Liver (tissue), 9 donors: Measurements from ENCODE around the gene CBR1. TPM values are rescaled to one million over a fixed set of nuclear protein-coding genes. Genes with fewer than 3 reads are reported as not detected.

Source experiments
- DNase-seq: peaks from one replicate; pipeline ENCODE4 v3.0.0-alpha.2; 2017; ENCODE audit warnings: low spot score
- H3K27ac ChIP-seq, 2 donors: one replicate each; pipeline ENCODE4 v1.7.0; 2013; ENCODE audit warnings: inconsistent platforms in 2 of 2, low read length in 2 of 2, control low read depth in 1 of 2, low read depth in 1 of 2, mild to moderate bottlenecking in 1 of 2
- H3K27me3 ChIP-seq, 4 donors: one replicate each; pipeline versions ENCODE4 v1.6.1 to v1.7.0; 2013; ENCODE audit warnings: low read length in 3 of 4, inconsistent platforms in 1 of 4, mild to moderate bottlenecking in 1 of 4, moderate library complexity in 1 of 4; ENCODE audit not compliant: control insufficient read depth in 4 of 4, insufficient read depth in 4 of 4
- H3K36me3 ChIP-seq, 4 donors: one replicate each; pipeline versions ENCODE4 v1.6.1 to v1.7.0; 2013; ENCODE audit warnings: low read length in 3 of 4, mild to moderate bottlenecking in 3 of 4, low read depth in 1 of 4, moderate library complexity in 1 of 4; ENCODE audit not compliant: control insufficient read depth in 4 of 4, insufficient read depth in 3 of 4
- H3K4me1 ChIP-seq, 4 donors: one replicate each; pipeline versions ENCODE4 v1.6.1 to v1.7.0; 2013; ENCODE audit warnings: low read length in 3 of 4, mild to moderate bottlenecking in 3 of 4, moderate library complexity in 1 of 4; ENCODE audit not compliant: control insufficient read depth in 4 of 4, insufficient read depth in 4 of 4
- H3K4me3 ChIP-seq, 3 donors: one replicate each; pipeline versions ENCODE4 v1.6.1 to v1.7.0; 2013; ENCODE audit warnings: low read length in 3 of 3, control low read depth in 1 of 3, low read depth in 1 of 3, mild to moderate bottlenecking in 1 of 3
- H3K9ac ChIP-seq, 2 donors: one replicate each; pipeline ENCODE4 v1.7.0; 2013; ENCODE audit warnings: low read length in 2 of 2, mild to moderate bottlenecking in 2 of 2, moderate library complexity in 2 of 2, control low read depth in 1 of 2, low read depth in 1 of 2
- H3K9me3 ChIP-seq, 4 donors: one replicate each; pipeline versions ENCODE4 v1.6.1 to v1.7.0; 2013; ENCODE audit warnings: low read length in 3 of 4; ENCODE audit not compliant: control insufficient read depth in 4 of 4
- CTCF ChIP-seq: fragments of 150-350 bp; IDR thresholded peaks from 2 replicates; pipeline ENCODE4 v1.5.1; 2017; ENCODE audit warnings: improper control_type of control experiment, low read depth, low read length; ENCODE audit not compliant: missing input control
- EGR1 ChIP-seq, 2 donors: IDR thresholded peaks; 2 replicates each; pipeline ENCODE4 v1.6.1; 2016 to 2018; ENCODE audit warnings: antibody characterized with exemption in 2 of 2, low read depth in 2 of 2
- FOXA1 ChIP-seq: IDR thresholded peaks from 2 replicates; pipeline ENCODE4 v1.6.1; 2016; ENCODE audit warnings: antibody characterized with exemption
- FOXA2 ChIP-seq: IDR thresholded peaks from 2 replicates; pipeline ENCODE4 v1.6.1; 2016; ENCODE audit warnings: antibody characterized with exemption
- GABPA ChIP-seq, 2 donors: IDR thresholded peaks in 1 of 2; conservative IDR thresholded peaks in 1 of 2; 2 replicates each; pipeline ENCODE4 v1.6.1; 2016; ENCODE audit warnings: antibody characterized with exemption in 2 of 2, mild to moderate bottlenecking in 1 of 2, moderate library complexity in 1 of 2
- HNF4A ChIP-seq, 2 donors: conservative IDR thresholded peaks; 2 replicates each; pipeline ENCODE4 v1.6.1; 2016; ENCODE audit warnings: antibody characterized with exemption in 2 of 2, mild to moderate bottlenecking in 2 of 2
- HNF4G ChIP-seq: IDR thresholded peaks from 2 replicates; pipeline ENCODE4 v1.6.1; 2016; ENCODE audit warnings: antibody characterized with exemption
- JUND ChIP-seq, 2 donors: IDR thresholded peaks; 2 replicates each; pipeline ENCODE4 v1.6.1; 2016; ENCODE audit warnings: antibody characterized with exemption in 2 of 2
- MAX ChIP-seq: IDR thresholded peaks from 2 replicates; pipeline ENCODE4 v1.6.1; 2016; ENCODE audit warnings: antibody characterized with exemption
- NR2F2 ChIP-seq: IDR thresholded peaks from 2 replicates; pipeline ENCODE4 v1.6.1; 2016; ENCODE audit warnings: antibody characterized with exemption
- RAD21 ChIP-seq, 2 donors: IDR thresholded peaks; 2 replicates each; pipeline ENCODE4 v1.6.1; 2016; ENCODE audit warnings: antibody characterized with exemption in 2 of 2, mild to moderate bottlenecking in 2 of 2
- REST ChIP-seq: IDR thresholded peaks from 2 replicates; pipeline ENCODE4 v1.6.1; 2016; ENCODE audit warnings: antibody characterized with exemption, mild to moderate bottlenecking
- RXRA ChIP-seq, 2 donors: IDR thresholded peaks; 2 replicates each; pipeline ENCODE4 v1.6.1; 2017 to 2018; ENCODE audit warnings: antibody characterized with exemption in 2 of 2, mild to moderate bottlenecking in 1 of 2
- SP1 ChIP-seq: IDR thresholded peaks from 2 replicates; pipeline ENCODE4 v1.6.1; 2018; ENCODE audit warnings: antibody characterized with exemption, mild to moderate bottlenecking
- TAF1 ChIP-seq: conservative IDR thresholded peaks from 2 replicates; pipeline ENCODE4 v1.6.1; 2016; ENCODE audit warnings: antibody characterized with exemption, mild to moderate bottlenecking
- YY1 ChIP-seq: IDR thresholded peaks from 2 replicates; pipeline ENCODE4 v1.6.1; 2016; ENCODE audit warnings: antibody characterized with exemption, mild to moderate bottlenecking
- WGBS: extraction: QIAGEN DNeasy Blood & Tissue Kit; methylation state at CpG from one replicate; pipeline ENCODE4 v1.1.7; 2013; 5-methylcytosine and 5-hydroxymethylcytosine counted together
- polyA plus RNA-seq, 2 donors: library from polyadenylated mRNA; stranded (reverse) in 1 of 2; unstranded in 1 of 2; fragments of 200-250 nt in 1 of 2; fragments of >200 nt in 1 of 2; fragmentation: Nextera tagmentation in 1 of 2; extraction: Ambion mirVana in 1 of 2; gene quantifications; one replicate each; pipeline versions ENCODE4 v1.2.1 to v1.2.3, GENCODE V29; 2013 to 2015
- total RNA-seq, 2 donors: library from RNA; depleted of rRNA; stranded (reverse); fragments of >200 nt; gene quantifications; one replicate each; pipeline ENCODE4 v1.2.3, GENCODE V29; 2014
- TF ChIP-seq, protein P1 (sequence below): IDR thresholded peaks from 2 replicates; pipeline ENCODE4 v1.6.1; 2016; ENCODE audit warnings: antibody characterized with exemption
- TF ChIP-seq, protein P2 (sequence below): IDR thresholded peaks from 2 replicates; pipeline ENCODE4 v1.6.1; 2016; ENCODE audit warnings: antibody characterized with exemption
- donor health status: healthy.
- donor health status: healthy.
- donor health status: healthy.
- donor health status: healthy.
- donor health status: healthy.

Gene CBR1
- total and polyA plus RNA-seq, 4 donors = 94.2 to 218 (median 178) TPM

- DNase-seq = no peak
Observed at GRCh38 chr21:36047139-36047538, 22.7 kb upstream of the CBR1 start.

More at GRCh38 chr21:36047139-36047538, 22.7 kb upstream of the CBR1 start:
- Histone ChIP-seq H3K27ac (no peak overlapping the region), H3K9ac (no peak overlapping the region), H3K27me3 (no peaks in the 10 kb centered on the region), H3K9me3 (no peaks in the 10 kb centered on the region), H3K36me3 (peaks cover 4 to 69% (median 40%) of the 10 kb centered on the region in 4 donors), H3K4me1 (no peaks in the 10 kb centered on the region), H3K4me3 (no peak overlapping the region)
- WGBS = 79% methylated on average over 7 of the region's 7 CpGs
- TF ChIP-seq, protein P1, sequence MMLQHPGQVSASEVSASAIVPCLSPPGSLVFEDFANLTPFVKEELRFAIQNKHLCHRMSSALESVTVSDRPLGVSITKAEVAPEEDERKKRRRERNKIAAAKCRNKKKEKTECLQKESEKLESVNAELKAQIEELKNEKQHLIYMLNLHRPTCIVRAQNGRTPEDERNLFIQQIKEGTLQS = no peak
- no peak for TF ChIP-seq FOXA1
- TF ChIP-seq YY1 = no peak
- no peak for TF ChIP-seq REST
- TF ChIP-seq EGR1 (IDR thresholded peaks at IDR 0.05; ENCODE audit: low read depth in 2 of 2) = no peak
- TF ChIP-seq MAX = no peak
- no peak for TF ChIP-seq HNF4G
- TF ChIP-seq NR2F2 = no peak
- TF ChIP-seq TAF1 = no peak
- TF ChIP-seq CTCF = no peak
- no peak for TF ChIP-seq JUND (IDR thresholded peaks at IDR 0.05)
- TF ChIP-seq GABPA (IDR thresholded peaks at IDR 0.05 in 1 of 2, conservative IDR thresholded peaks at IDR 0.05 in 1 of 2) = no peak
- no peak for TF ChIP-seq HNF4A (conservative IDR thresholded peaks at IDR 0.05)
- TF ChIP-seq SP1 = no peak
- TF ChIP-seq RAD21 (IDR thresholded peaks at IDR 0.05) = no peak
- TF ChIP-seq, protein P2, sequence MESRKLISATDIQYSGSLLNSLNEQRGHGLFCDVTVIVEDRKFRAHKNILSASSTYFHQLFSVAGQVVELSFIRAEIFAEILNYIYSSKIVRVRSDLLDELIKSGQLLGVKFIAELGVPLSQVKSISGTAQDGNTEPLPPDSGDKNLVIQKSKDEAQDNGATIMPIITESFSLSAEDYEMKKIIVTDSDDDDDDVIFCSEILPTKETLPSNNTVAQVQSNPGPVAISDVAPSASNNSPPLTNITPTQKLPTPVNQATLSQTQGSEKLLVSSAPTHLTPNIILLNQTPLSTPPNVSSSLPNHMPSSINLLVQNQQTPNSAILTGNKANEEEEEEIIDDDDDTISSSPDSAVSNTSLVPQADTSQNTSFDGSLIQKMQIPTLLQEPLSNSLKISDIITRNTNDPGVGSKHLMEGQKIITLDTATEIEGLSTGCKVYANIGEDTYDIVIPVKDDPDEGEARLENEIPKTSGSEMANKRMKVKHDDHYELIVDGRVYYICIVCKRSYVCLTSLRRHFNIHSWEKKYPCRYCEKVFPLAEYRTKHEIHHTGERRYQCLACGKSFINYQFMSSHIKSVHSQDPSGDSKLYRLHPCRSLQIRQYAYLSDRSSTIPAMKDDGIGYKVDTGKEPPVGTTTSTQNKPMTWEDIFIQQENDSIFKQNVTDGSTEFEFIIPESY = no peak
- TF ChIP-seq FOXA2 = no peak
- TF ChIP-seq RXRA (IDR thresholded peaks at IDR 0.05) = no peak
